H1 (cell line): ENCODE measurements around the gene RBBP8. TPM values are rescaled to one million over a fixed set of nuclear protein-coding genes. Genes with fewer than 3 reads are reported as not detected.

Experiments
- CTCF ChIA-PET: fragments of 300-600 bp; sonication (Branson Sonifier 250); formaldehyde crosslinking; loops from one replicate; lab custom pipeline; 2021; ENCODE audit not compliant: partially characterized antibody; lab: Charles Lee
- POLR2A ChIA-PET: fragments of 300-600 bp; sonication (Branson Sonifier 250); formaldehyde crosslinking; loops from one replicate; lab custom pipeline; 2021; ENCODE audit warnings: inconsistent platforms; ENCODE audit not compliant: partially characterized antibody; lab: Charles Lee
- DNase-seq, 2 experiments: peaks; one replicate each; pipeline versions ENCODE4 v3.0.0 to v3.0.0-alpha.2; 2010 to 2022; ENCODE audit warnings: low spot score in 2 of 2, low read depth in 1 of 2, mixed read lengths in 1 of 2
- FAIRE-seq: peaks from 2 replicates; lab custom pipeline; 2011; peaks lifted over from hg19 to GRCh38; lab: Jason Lieb, UNC
- H2AFZ ChIP-seq: 2 replicates; pipeline ENCODE4 v1.8.1; 2012; ENCODE audit warnings: low read length, inconsistent platforms
- H2AK5ac ChIP-seq: 2 replicates; pipeline ENCODE4 v1.6.1; 2013; ENCODE audit warnings: low read depth, low read length
- H2BK120ac ChIP-seq: replicated peaks from 2 replicates; pipeline ENCODE3; 2013; ENCODE audit warnings: low read depth, low read length, inconsistent platforms
- H2BK12ac ChIP-seq: 2 replicates; pipeline ENCODE4 v1.6.1; 2013; ENCODE audit warnings: low read depth, low read length
- H2BK15ac ChIP-seq: 2 replicates; pipeline ENCODE4 v1.6.1; 2013; ENCODE audit warnings: low read length
- H2BK20ac ChIP-seq: 2 replicates; pipeline ENCODE4 v1.6.1; 2013; ENCODE audit warnings: low read length
- H2BK5ac ChIP-seq: 2 replicates; pipeline ENCODE4 v1.6.1; 2013; ENCODE audit warnings: low read depth, low read length
- H3K14ac ChIP-seq: 2 replicates; pipeline ENCODE4 v1.6.1; 2013; ENCODE audit warnings: inconsistent platforms; ENCODE audit not compliant: insufficient read length
- H3K18ac ChIP-seq: 2 replicates; pipeline ENCODE4 v1.6.1; 2013; ENCODE audit warnings: low read length; ENCODE audit errors: extremely low read depth
- H3K23ac ChIP-seq: 2 replicates; pipeline ENCODE4 v1.6.1; 2013; ENCODE audit warnings: inconsistent platforms; ENCODE audit not compliant: insufficient read length
- H3K23me2 ChIP-seq: 2 replicates; pipeline ENCODE4 v1.6.1; 2013; ENCODE audit warnings: low read depth, low read length
- H3K27ac ChIP-seq: 2 replicates; pipeline ENCODE4 v1.6.1; 2011; ENCODE audit warnings: low read depth, low read length, inconsistent platforms
- H3K27me3 ChIP-seq, 4 experiments: replicated peaks in 1 of 4; 1 replicate in 1 of 4; 2 replicates in 3 of 4; pipeline versions ENCODE4 v1.6.1 to v1.8.1; 2011 to 2013; ENCODE audit warnings: low read length in 3 of 4, mild to moderate bottlenecking in 3 of 4, inconsistent platforms in 2 of 4, mixed read lengths in 2 of 4, moderate library complexity in 1 of 4; ENCODE audit not compliant: control insufficient read depth in 3 of 4, insufficient read depth in 3 of 4; ENCODE audit errors: extremely low read depth in 1 of 4
- H3K36me3 ChIP-seq, 4 experiments: 2 replicates each; pipeline versions ENCODE4 v1.6.1 to v1.8.1; 2011 to 2013; ENCODE audit warnings: mild to moderate bottlenecking in 4 of 4, low read length in 3 of 4, moderate library complexity in 2 of 4, control low read depth in 1 of 4, inconsistent platforms in 1 of 4; ENCODE audit not compliant: insufficient read depth in 4 of 4, control insufficient read depth in 2 of 4
- H3K4ac ChIP-seq: replicated peaks from 2 replicates; pipeline ENCODE3; 2013; ENCODE audit warnings: low read length, low read depth, mixed read lengths, inconsistent platforms; ENCODE audit not compliant: insufficient read length
- H3K4me1 ChIP-seq, 4 experiments: replicated peaks in 1 of 4; 1 replicate in 1 of 4; 2 replicates in 3 of 4; pipeline versions ENCODE4 v1.6.1 to v1.8.1; 2011 to 2013; ENCODE audit warnings: low read length in 3 of 4, inconsistent platforms in 2 of 4, mixed read lengths in 1 of 4; ENCODE audit not compliant: insufficient read depth in 4 of 4, control insufficient read depth in 3 of 4
- H3K4me2 ChIP-seq, 2 experiments: 2 replicates each; pipeline versions ENCODE4 v1.6.1 to v1.8.1; 2011 to 2013; ENCODE audit warnings: low read depth in 2 of 2, low read length in 2 of 2, control low read depth in 1 of 2, inconsistent platforms in 1 of 2, mild to moderate bottlenecking in 1 of 2; ENCODE audit not compliant: insufficient read depth in 1 of 2
- H3K4me3 ChIP-seq, 4 experiments: fragments of 200-600, 300-600 bp in 1 of 4; sonication (generic), shearing (Covaris generic), sonication (Bioruptor Twin) in 1 of 4; 2 replicates each; pipeline versions ENCODE4 v1.5.1 to v1.8.1; 2011 to 2016; ENCODE audit warnings: low read length in 4 of 4, low read depth in 3 of 4, control low read depth in 2 of 4, inconsistent platforms in 2 of 4, mild to moderate bottlenecking in 2 of 4, mixed read lengths in 1 of 4, moderate library complexity in 1 of 4; ENCODE audit not compliant: insufficient read depth in 2 of 4; ENCODE audit errors: extremely low read depth in 1 of 4
- H3K56ac ChIP-seq: replicated peaks from 2 replicates; pipeline ENCODE3; 2013; ENCODE audit warnings: low read depth, mild to moderate bottlenecking, mixed read lengths, low read length, inconsistent platforms; ENCODE audit not compliant: insufficient read length
- H3K79me1 ChIP-seq: 2 replicates; pipeline ENCODE4 v1.6.1; 2013; ENCODE audit warnings: low read depth, low read length, control low read depth
- H3K79me2 ChIP-seq, 2 experiments: 2 replicates each; pipeline versions ENCODE4 v1.6.1 to v1.8.1; 2012 to 2013; ENCODE audit warnings: low read length in 2 of 2, mild to moderate bottlenecking in 2 of 2, inconsistent platforms in 1 of 2; ENCODE audit not compliant: insufficient read depth in 2 of 2, control insufficient read depth in 1 of 2
- H3K9ac ChIP-seq, 4 experiments: replicated peaks in 1 of 4; 1 replicate in 1 of 4; 2 replicates in 3 of 4; pipeline versions ENCODE4 v1.6.1 to v1.8.1; 2011 to 2013; ENCODE audit warnings: low read depth in 3 of 4, low read length in 3 of 4, control low read depth in 2 of 4, mild to moderate bottlenecking in 2 of 4, moderate library complexity in 2 of 4, inconsistent platforms in 1 of 4; ENCODE audit errors: extremely low read depth in 1 of 4
- H3K9me3 ChIP-seq, 2 experiments: 2 replicates each; pipeline versions ENCODE4 v1.6.1 to v1.8.1; 2012 to 2013; ENCODE audit warnings: mild to moderate bottlenecking in 2 of 2, moderate library complexity in 2 of 2, control low read depth in 1 of 2, inconsistent platforms in 1 of 2, low read depth in 1 of 2, low read length in 1 of 2, mixed read lengths in 1 of 2; ENCODE audit not compliant: insufficient read depth in 2 of 2
- H4K20me1 ChIP-seq, 2 experiments: replicated peaks in 1 of 2; 2 replicates each; pipeline versions ENCODE3 to v1.8.1; 2011 to 2013; ENCODE audit warnings: inconsistent platforms in 2 of 2, low read length in 2 of 2, mild to moderate bottlenecking in 1 of 2; ENCODE audit not compliant: insufficient read depth in 2 of 2, control insufficient read depth in 1 of 2
- H4K5ac ChIP-seq: 2 replicates; pipeline ENCODE4 v1.6.1; 2013; ENCODE audit warnings: low read length, low read depth, mixed read lengths, inconsistent platforms; ENCODE audit not compliant: insufficient read length
- H4K8ac ChIP-seq: 2 replicates; pipeline ENCODE4 v1.8.0; 2013; ENCODE audit warnings: mild to moderate bottlenecking, moderate library complexity, low read length, inconsistent platforms; ENCODE audit not compliant: insufficient read depth; ENCODE audit errors: extremely low read depth
- H4K91ac ChIP-seq: replicated peaks from 2 replicates; pipeline ENCODE3; 2013; ENCODE audit warnings: low read length, mixed read lengths, inconsistent platforms; ENCODE audit not compliant: insufficient read length
- ASH2L ChIP-seq: fragments of 200-600, 300-600 bp; sonication (generic); IDR thresholded peaks from one replicate; pipeline ENCODE4 v1.7.1; 2017; ENCODE audit warnings: low read length
- CBX8 ChIP-seq: fragments of 300-800, 300-1000 bp; sonication (generic); IDR thresholded peaks from 2 replicates; pipeline ENCODE4 v1.7.1; 2016; ENCODE audit warnings: low read depth, low read length, borderline replicate concordance
- HDAC2 ChIP-seq, 2 experiments: fragments of 300-600 bp in 1 of 2; sonication (generic) in 1 of 2; IDR thresholded peaks; 2 replicates each; pipeline ENCODE4 v1.6.1; 2011 to 2012; ENCODE audit warnings: low read depth in 2 of 2, low read length in 2 of 2, mild to moderate bottlenecking in 2 of 2, moderate library complexity in 2 of 2, borderline replicate concordance in 1 of 2, inconsistent platforms in 1 of 2
- JUN ChIP-seq: IDR thresholded peaks from 2 replicates; pipeline ENCODE4 v1.6.1; 2011; ENCODE audit warnings: low read depth, mild to moderate bottlenecking, improper control_type of control experiment, low read length
- MAFK ChIP-seq: IDR thresholded peaks from 2 replicates; pipeline ENCODE4 v1.6.1; 2012; ENCODE audit warnings: low read depth, mild to moderate bottlenecking, improper control_type of control experiment, low read length
- NRF1 ChIP-seq: IDR thresholded peaks from 2 replicates; pipeline ENCODE4 v1.6.1; 2011; ENCODE audit warnings: mild to moderate bottlenecking, low read depth, low read length, improper control_type of control experiment
- PHF8 ChIP-seq: fragments of 200-600 bp; sonication (generic); conservative IDR thresholded peaks from 2 replicates; pipeline ENCODE4 v1.7.1; 2012; ENCODE audit warnings: low read depth, mild to moderate bottlenecking, inconsistent platforms, low read length, moderate library complexity
- POU5F1 ChIP-seq: IDR thresholded peaks from 2 replicates; pipeline ENCODE4 v1.6.1; 2011; ENCODE audit warnings: low read depth, mild to moderate bottlenecking, low read length, moderate library complexity
- RFX5 ChIP-seq: IDR thresholded peaks from 2 replicates; pipeline ENCODE4 v1.6.1; 2011; ENCODE audit warnings: low read depth, low read length, improper control_type of control experiment, borderline replicate concordance
- SRF ChIP-seq: IDR thresholded peaks from 2 replicates; pipeline ENCODE4 v1.6.1; 2011; ENCODE audit warnings: mild to moderate bottlenecking, low read depth, low read length, moderate library complexity
- TCF12 ChIP-seq: IDR thresholded peaks from 2 replicates; pipeline ENCODE4 v1.6.1; 2011; ENCODE audit warnings: low read depth, mild to moderate bottlenecking, low read length
- TEAD4 ChIP-seq: IDR thresholded peaks from 2 replicates; pipeline ENCODE4 v1.6.1; 2012; ENCODE audit warnings: low read depth, low read length, inconsistent platforms, mixed read lengths
- WGBS, 2 experiments: shearing (Covaris generic) in 1 of 2; methylation state at CpG; one replicate each; pipeline versions ENCODE4 v1.1.6 to v1.1.7; 2013 to 2015; ENCODE audit warnings: low lambda C conversion rate in 2 of 2, mixed read lengths in 2 of 2, inconsistent platforms in 1 of 2, low coverage in 1 of 2, missing lambda C conversion rate in 1 of 2; ENCODE audit not compliant: insufficient replicate concordance in 2 of 2, insufficient coverage in 1 of 2, insufficient read length in 1 of 2; ENCODE audit errors: extremely low coverage in 1 of 2, missing lambda C conversion rate in 1 of 2; 5-methylcytosine and 5-hydroxymethylcytosine counted together
- polyA plus RNA-seq, 7 experiments: library from polyadenylated mRNA; depleted of rRNA in 3 of 7; stranded (reverse) in 5 of 7; unstranded in 2 of 7; fragments of >200 nt in 5 of 7; fragments of 200-250 nt in 2 of 7; gene quantifications; 1 replicate in 5 of 7; 2 replicates in 1 of 7; 4 replicates in 1 of 7; pipeline versions ENCODE4 v1.2.1 to v1.2.3, GENCODE V29; 2011 to 2013; ENCODE audit warnings: missing spikeins in 2 of 7, mixed read lengths in 2 of 7
- total RNA-seq: library from RNA; stranded (reverse); fragmentation: NEBNext Ultra II Directional; extraction: Animal tissue kit (Norgen Biotek cat#: 25700); gene quantifications from 2 replicates; pipeline ENCODE4 v1.2.1, GENCODE V29; 2021
- TF ChIP-seq, protein P1 (sequence below): IDR thresholded peaks from 2 replicates; pipeline ENCODE4 v1.6.1; 2012; ENCODE audit warnings: low read length, inconsistent platforms

RBBP8 gene
- total and polyA plus RNA-seq, 2 of the 8 experiments (the other 6 are each of a cell fraction or from before 2014, with no cell fraction given), result 16.1 to 65.8 TPM

- Histone ChIP-seq H3K23me2 (no peaks in the 10 kb centered on the region), H2BK20ac (no peak overlapping the region), H3K18ac (no peak overlapping the region), H3K27ac (no peak overlapping the region), H2AFZ (no peak overlapping the region), H4K5ac (no peak overlapping the region), H3K27me3 (no peaks in the 10 kb centered on the region), H3K79me2 (no peaks in the 10 kb centered on the region), H3K79me1 (no peaks in the 10 kb centered on the region), H2BK5ac (no peak overlapping the region), H4K20me1 (peaks cover 0 to 1% of the 10 kb centered on the region in 2 experiments), H3K9ac (no peak overlapping the region), H3K36me3 (peaks cover 0 to 73% (median 19%) of the 10 kb centered on the region in 4 experiments; a peak in 6 of 8 replicates), H2BK120ac (no peak overlapping the region), H2BK12ac (no peak overlapping the region), H2BK15ac (no peak overlapping the region), H4K91ac (no peak overlapping the region), H3K9me3 (no peaks in the 10 kb centered on the region), H3K4me1 (peaks cover 0 to 3% (median 0%) of the 10 kb centered on the region in 4 experiments; a peak in 1 of 7 replicates), H3K4ac (no peak overlapping the region), H3K4me3 (no peak overlapping the region), H3K56ac (no peak overlapping the region), H2AK5ac (no peak overlapping the region), H3K23ac (no peak overlapping the region), H3K14ac (no peak overlapping the region), H3K4me2 (0 out of 4 replicates have a peak overlapping the region, but pooled peaks of 1 of the 2 experiments have one; percentile 2), H4K8ac (no peak overlapping the region)
- DNase-seq, result no peak
- 22% methylated on average over 1 of the region's 1 CpG; no CpG with 5 or more reads in 1 of the 2 experiments for WGBS, 2 experiments
- CTCF ChIA-PET, result no interaction called here
- no peak for FAIRE-seq
- POLR2A ChIA-PET, result no interaction called here
- TF ChIP-seq TCF12 (no peak), ASH2L (no peak), CBX8 (no peak), POU5F1 (no peak), SRF (no peak), MAFK (no peak), JUN (no peak), NRF1 (no peak), TEAD4 (no peak), RFX5 (no peak), HDAC2 (IDR thresholded peaks at IDR 0.05; ENCODE audit: borderline replicate concordance in 1 of 2, low read depth in 2 of 2, low read length in 2 of 2) (no peak), PHF8 (no peak)
- TF ChIP-seq, protein P1, sequence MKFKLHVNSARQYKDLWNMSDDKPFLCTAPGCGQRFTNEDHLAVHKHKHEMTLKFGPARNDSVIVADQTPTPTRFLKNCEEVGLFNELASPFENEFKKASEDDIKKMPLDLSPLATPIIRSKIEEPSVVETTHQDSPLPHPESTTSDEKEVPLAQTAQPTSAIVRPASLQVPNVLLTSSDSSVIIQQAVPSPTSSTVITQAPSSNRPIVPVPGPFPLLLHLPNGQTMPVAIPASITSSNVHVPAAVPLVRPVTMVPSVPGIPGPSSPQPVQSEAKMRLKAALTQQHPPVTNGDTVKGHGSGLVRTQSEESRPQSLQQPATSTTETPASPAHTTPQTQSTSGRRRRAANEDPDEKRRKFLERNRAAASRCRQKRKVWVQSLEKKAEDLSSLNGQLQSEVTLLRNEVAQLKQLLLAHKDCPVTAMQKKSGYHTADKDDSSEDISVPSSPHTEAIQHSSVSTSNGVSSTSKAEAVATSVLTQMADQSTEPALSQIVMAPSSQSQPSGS, result no peak
Measured at GRCh38 chr18:22951823-22952222, 18.7 kb downstream of the RBBP8 start.
